Loucy (cell line): ENCODE results near the gene PDE8A.

Source experiments
- H2AFZ ChIP-seq: fragments of 200-600 bp; sonication (generic); 2 replicates; pipeline ENCODE4 v1.6.0; 2016; ENCODE audit warnings: antibody characterized with exemption, mild to moderate bottlenecking, low read length, moderate library complexity
- H3F3A ChIP-seq: fragments of 200-600 bp; 2 replicates; pipeline ENCODE4 v1.6.0; 2016; ENCODE audit warnings: antibody characterized with exemption, low read depth, mild to moderate bottlenecking
- H3K27me3 ChIP-seq: fragments of 200-600 bp; sonication (generic); 2 replicates; pipeline ENCODE4 v1.6.1; 2014; ENCODE audit warnings: low read length, mild to moderate bottlenecking; ENCODE audit not compliant: insufficient read depth, poor library complexity, severe bottlenecking
- H3K36me3 ChIP-seq: fragments of 200-600 bp; sonication (generic); 2 replicates; pipeline ENCODE4 v1.6.1; 2016; ENCODE audit warnings: low read length; ENCODE audit not compliant: insufficient read depth
- H3K4me1 ChIP-seq: fragments of 200-600 bp; sonication (generic); 2 replicates; pipeline ENCODE4 v1.5.1; 2014; ENCODE audit warnings: low read length, mild to moderate bottlenecking; ENCODE audit not compliant: insufficient read depth, poor library complexity, severe bottlenecking
- H3K4me2 ChIP-seq: fragments of 200-600 bp; sonication (generic); 2 replicates; pipeline ENCODE4 v1.6.0; 2014; ENCODE audit warnings: antibody characterized with exemption, low read length, low read depth, mild to moderate bottlenecking; ENCODE audit not compliant: poor library complexity, severe bottlenecking
- H3K4me3 ChIP-seq: fragments of 200-600 bp; sonication (generic); 2 replicates; pipeline ENCODE4 v1.5.1; 2014; ENCODE audit warnings: low read length, mild to moderate bottlenecking, mixed read lengths; ENCODE audit not compliant: poor library complexity, severe bottlenecking
- H3K79me2 ChIP-seq: fragments of 200-600 bp; sonication (generic); 2 replicates; pipeline ENCODE4 v1.6.1; 2014; ENCODE audit warnings: low read length; ENCODE audit not compliant: insufficient read depth
- H3K9ac ChIP-seq: fragments of 200-600 bp; sonication (generic); 2 replicates; pipeline ENCODE4 v1.6.0; 2014; ENCODE audit warnings: mild to moderate bottlenecking, low read depth, low read length, moderate library complexity; ENCODE audit not compliant: poor library complexity, severe bottlenecking
- H3K9me2 ChIP-seq: fragments of 200-600 bp; sonication (generic); replicated peaks from 2 replicates; pipeline ENCODE4 v1.6.1; 2016; ENCODE audit warnings: low read depth, low read length, mixed read lengths
- H3K9me3 ChIP-seq: fragments of 200-600 bp; sonication (generic); 2 replicates; pipeline ENCODE4 v1.6.1; 2014; ENCODE audit warnings: mild to moderate bottlenecking, antibody characterized with exemption, low read length, low read depth; ENCODE audit not compliant: insufficient read depth
- H4K20me1 ChIP-seq: fragments of 200-600 bp; sonication (generic); 2 replicates; pipeline ENCODE4 v1.6.0; 2014; ENCODE audit warnings: antibody characterized with exemption, low read length, mild to moderate bottlenecking; ENCODE audit not compliant: insufficient read depth, poor library complexity, severe bottlenecking
- CTCF ChIP-seq: fragments of 200-600 bp; sonication (generic); conservative IDR thresholded peaks from 2 replicates; pipeline ENCODE4 v1.5.1; 2014; ENCODE audit warnings: mild to moderate bottlenecking, antibody characterized with exemption, low read length
- EZH2phosphoT487 ChIP-seq: fragments of 200-600 bp; IDR thresholded peaks from 2 replicates; pipeline ENCODE4 v1.6.1; 2018; ENCODE audit warnings: antibody characterized with exemption, mild to moderate bottlenecking, moderate library complexity, borderline replicate concordance

PDE8A gene

GRCh38 chr15:85030301-85030929, 48.8 kb downstream of the PDE8A start:
- H3K4me2 ChIP-seq, result peak overlapping the region; percentile 22
- H3K79me2 ChIP-seq, result peaks cover 46% of the 10 kb centered on the region
- no peak overlapping the region for H3K4me3 ChIP-seq
- no peak for TF ChIP-seq CTCF
- TF ChIP-seq EZH2phosphoT487, result no peak
- no peaks in the 10 kb centered on the region for H3K36me3 ChIP-seq
- no peaks in the 10 kb centered on the region for H3F3A ChIP-seq
- no peaks in the 10 kb centered on the region for H3K9me2 ChIP-seq
- H4K20me1 ChIP-seq, result peaks cover 2% of the 10 kb centered on the region
- H3K9me3 ChIP-seq, result no peaks in the 10 kb centered on the region
- no peaks in the 10 kb centered on the region for H3K27me3 ChIP-seq
- peaks cover 52% of the 10 kb centered on the region for H3K4me1 ChIP-seq
- no peak overlapping the region for H3K9ac ChIP-seq
- H2AFZ ChIP-seq, result no peak overlapping the region

- Histone ChIP-seq H3K36me3 (no peaks in the 10 kb centered on the region), H3F3A (no peaks in the 10 kb centered on the region), H3K4me2 (peak overlapping the region; percentile 15), H3K9me3 (no peaks in the 10 kb centered on the region), H4K20me1 (peaks cover 2% of the 10 kb centered on the region), H2AFZ (no peak overlapping the region), H3K27me3 (no peaks in the 10 kb centered on the region), H3K9ac (peak overlapping the region; percentile 11), H3K9me2 (no peaks in the 10 kb centered on the region), H3K4me3 (no peak overlapping the region), H3K4me1 (peaks cover 54% of the 10 kb centered on the region), H3K79me2 (peaks cover 42% of the 10 kb centered on the region)
- no peak for TF ChIP-seq CTCF
- no peak for TF ChIP-seq EZH2phosphoT487
Measured at GRCh38 chr15:85031086-85031943, 49.7 kb downstream of the PDE8A start.

- TF ChIP-seq CTCF (no peak), EZH2phosphoT487 (no peak)
- peak overlapping the region; percentile 15 for H3K4me2 ChIP-seq
- H3F3A ChIP-seq, result no peaks in the 10 kb centered on the region
- no peaks in the 10 kb centered on the region for H3K9me3 ChIP-seq
- H3K4me1 ChIP-seq, result peaks cover 55% of the 10 kb centered on the region
- H3K27me3 ChIP-seq, result no peaks in the 10 kb centered on the region
- peak overlapping the region; percentile 11 for H3K9ac ChIP-seq
- H2AFZ ChIP-seq, result no peak overlapping the region
- no peaks in the 10 kb centered on the region for H3K9me2 ChIP-seq
- H3K4me3 ChIP-seq, result no peak overlapping the region
- peaks cover 45% of the 10 kb centered on the region for H3K79me2 ChIP-seq
- H4K20me1 ChIP-seq, result peaks cover 2% of the 10 kb centered on the region
- H3K36me3 ChIP-seq, result no peaks in the 10 kb centered on the region
Measured at GRCh38 chr15:85031944-85032558, 50.4 kb downstream of the PDE8A start.
